CD14-positive monocyte (primary cell): ENCODE results near the gene PCSK4. TPM values are rescaled to one million over a fixed set of nuclear protein-coding genes. Genes with fewer than 3 reads are reported as not detected.
A peak's percentile ranks its signal among the peaks of the same experiment; 100 is the strongest.
"Not testable (repeated sequence)": the region's sequence is repeated elsewhere in the genome, so short reads cannot be mapped to it uniquely, and the experiment has no call there.

Experiments used
- DNase-seq, 3 donors: peaks; one replicate each; pipeline ENCODE4 v3.0.0-alpha.2; 2011 to 2022
- H2AFZ ChIP-seq: 2 replicates; pipeline ENCODE4 v1.6.0; 2012; ENCODE audit warnings: mild to moderate bottlenecking, low read depth, low read length, inconsistent platforms; ENCODE audit not compliant: insufficient read depth, poor library complexity, severe bottlenecking
- H3K27ac ChIP-seq, 2 donors: 1 replicate in 1 of 2; 2 replicates in 1 of 2; pipeline ENCODE4 v1.5.1; 2012 to 2013; ENCODE audit warnings: low read length in 2 of 2, control low read depth in 1 of 2, inconsistent platforms in 1 of 2, low read depth in 1 of 2, mild to moderate bottlenecking in 1 of 2
- H3K27me3 ChIP-seq, 2 donors: one replicate each; pipeline versions ENCODE4 v1.6.0 to v1.6.1; 2011 to 2013; ENCODE audit warnings: low read length in 2 of 2; ENCODE audit not compliant: control insufficient read depth in 2 of 2, insufficient read depth in 2 of 2
- H3K36me3 ChIP-seq, 2 donors: replicated peaks in 1 of 2; 1 replicate in 1 of 2; 2 replicates in 1 of 2; pipeline versions ENCODE4 v1.5.1 to v1.6.1; 2012 to 2013; ENCODE audit warnings: low read length in 2 of 2, control low read depth in 1 of 2, inconsistent platforms in 1 of 2, mild to moderate bottlenecking in 1 of 2; ENCODE audit not compliant: insufficient read depth in 2 of 2, control insufficient read depth in 1 of 2
- H3K4me1 ChIP-seq, 2 donors: 1 replicate in 1 of 2; 2 replicates in 1 of 2; pipeline versions ENCODE4 v1.5.1 to v1.6.1; 2012 to 2013; ENCODE audit warnings: low read length in 2 of 2, control low read depth in 1 of 2, inconsistent platforms in 1 of 2, mild to moderate bottlenecking in 1 of 2, moderate library complexity in 1 of 2; ENCODE audit not compliant: insufficient read depth in 2 of 2, control insufficient read depth in 1 of 2
- H3K4me2 ChIP-seq: replicated peaks from 2 replicates; pipeline ENCODE3; 2012; ENCODE audit warnings: low read length, moderate library complexity, mild to moderate bottlenecking; ENCODE audit not compliant: poor library complexity, severe bottlenecking; ENCODE audit errors: extremely low read depth
- H3K4me3 ChIP-seq, 3 experiments: fragments of 200-600 bp in 1 of 3; sonication (generic) in 1 of 3; replicated peaks in 1 of 3; 1 replicate in 2 of 3; 2 replicates in 1 of 3; pipeline ENCODE4 v1.5.1; 2011 to 2013; ENCODE audit warnings: low read length in 3 of 3, mild to moderate bottlenecking in 3 of 3, control low read depth in 2 of 3, low read depth in 2 of 3, inconsistent platforms in 1 of 3, moderate library complexity in 1 of 3
- H3K79me2 ChIP-seq: 2 replicates; pipeline ENCODE4 v1.6.0; 2012; ENCODE audit warnings: mild to moderate bottlenecking, control low read depth, inconsistent platforms, low read length, moderate library complexity; ENCODE audit not compliant: insufficient read depth
- H3K9ac ChIP-seq: 2 replicates; pipeline ENCODE4 v1.6.0; 2017; ENCODE audit warnings: low read length, mild to moderate bottlenecking; ENCODE audit not compliant: insufficient read depth, poor library complexity, severe bottlenecking
- H3K9me3 ChIP-seq, 2 donors: replicated peaks in 1 of 2; 1 replicate in 1 of 2; 2 replicates in 1 of 2; pipeline versions ENCODE4 v1.5.1 to v1.6.1; 2012 to 2013; ENCODE audit warnings: low read length in 2 of 2, control low read depth in 1 of 2; ENCODE audit not compliant: control insufficient read depth in 1 of 2, insufficient read depth in 1 of 2
- H4K20me1 ChIP-seq: 2 replicates; pipeline ENCODE4 v1.6.0; 2012; ENCODE audit warnings: mild to moderate bottlenecking, low read length, control low read depth, moderate library complexity; ENCODE audit not compliant: insufficient read depth
- H3K27ac Mint-ChIP-seq, 7 donors: one replicate each; pipeline ENCODE4 v1.8.0; 2020; ENCODE audit warnings: mild to moderate bottlenecking in 7 of 7, mixed read lengths in 7 of 7, moderate library complexity in 6 of 7, inconsistent platforms in 2 of 7
- H3K27me3 Mint-ChIP-seq, 3 donors: one replicate each; pipeline ENCODE4 v1.8.0; 2021 to 2022; ENCODE audit warnings: low read depth in 3 of 3, mild to moderate bottlenecking in 3 of 3, mixed read lengths in 3 of 3, moderate library complexity in 3 of 3, inconsistent platforms in 1 of 3
- H3K36me3 Mint-ChIP-seq, 2 donors: one replicate each; pipeline ENCODE4 v1.8.0; 2020; ENCODE audit warnings: mixed read lengths in 2 of 2, inconsistent platforms in 1 of 2, mild to moderate bottlenecking in 1 of 2
- H3K4me1 Mint-ChIP-seq: one replicate; pipeline ENCODE4 v1.8.0; 2020; ENCODE audit warnings: mild to moderate bottlenecking, mixed read lengths
- H3K4me3 Mint-ChIP-seq, 2 donors: one replicate each; pipeline ENCODE4 v1.8.0; 2020; ENCODE audit warnings: mild to moderate bottlenecking in 2 of 2, mixed read lengths in 2 of 2, moderate library complexity in 1 of 2
- H3K9me3 Mint-ChIP-seq, 7 donors: one replicate each; pipeline ENCODE4 v1.8.0; 2020 to 2022; ENCODE audit warnings: mixed read lengths in 7 of 7, mild to moderate bottlenecking in 6 of 7, moderate library complexity in 6 of 7, inconsistent platforms in 2 of 7
- WGBS: methylation state at CpG from one replicate; pipeline ENCODE4 v1.1.5; 2013; ENCODE audit warnings: missing lambda C conversion rate; ENCODE audit not compliant: insufficient coverage; 5-methylcytosine and 5-hydroxymethylcytosine counted together
- intact Hi-C, 2 donors: fragments of 100-400 bp; cut with micrococcal nuclease; formaldehyde crosslinking; loops; one replicate each; pipeline versions ENCODE4 v1.15.0 to v1.15.1; 2023
- polyA plus RNA-seq, 3 donors: library from polyadenylated mRNA; depleted of rRNA in 1 of 3; unstranded in 2 of 3; stranded (reverse) in 1 of 3; fragments of 300-500 nt in 2 of 3; fragments of >200 nt in 1 of 3; fragmentation: Illumina TruSeq in 2 of 3; gene quantifications; 1 replicate in 2 of 3; 2 replicates in 1 of 3; pipeline ENCODE4 v1.2.3, GENCODE V29; 2012 to 2021
- TF ChIP-seq, protein P1 (sequence below): fragments of 200-600 bp; IDR thresholded peaks from one replicate; pipeline ENCODE4 v1.8.0; 2022; ENCODE audit warnings: antibody characterized with exemption, mild to moderate bottlenecking

Gene PCSK4
- polyA plus RNA-seq, 3 donors: 0.34 to 1.0 TPM; not detected in 1

DNA sequence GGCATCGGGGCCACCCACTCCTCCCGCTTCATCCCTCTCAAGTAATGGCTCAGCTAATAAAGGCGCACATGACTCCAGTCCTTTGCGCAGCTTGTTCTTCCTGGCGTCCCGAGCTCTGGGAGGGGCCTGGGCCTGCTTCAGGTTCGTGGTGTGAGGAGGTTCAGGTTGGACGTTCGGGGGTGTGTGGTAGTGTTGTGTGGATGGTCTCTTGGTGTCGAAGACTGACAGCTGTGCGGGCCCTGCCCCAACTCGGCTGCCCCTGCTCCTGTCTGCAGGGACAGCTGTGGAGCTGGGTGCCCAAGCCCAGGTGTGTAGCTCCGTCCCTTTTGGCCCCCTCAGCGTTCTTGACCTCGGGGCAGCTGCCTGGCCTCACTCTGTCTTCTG is 49.7 kb downstream of the PCSK4 start:
- Histone ChIP-seq H3K9ac (peak overlapping the region; percentile 1), H3K9me3 (no peaks in the 10 kb centered on the region), H4K20me1 (peaks cover 69% of the 10 kb centered on the region), H3K4me1 (peaks cover 22 to 37% of the 10 kb centered on the region in 2 donors), H3K4me2 (no peak overlapping the region), H3K27me3 (peaks cover 2 to 12% of the 10 kb centered on the region in 2 donors), H3K36me3 (peaks cover 27 to 40% of the 10 kb centered on the region in 2 donors), H2AFZ (no peak overlapping the region), H3K4me3 (no peak overlapping the region), H3K27ac (no peak overlapping the region), H3K79me2 (peaks cover 28% of the 10 kb centered on the region)
- H3K27ac Mint-ChIP-seq: no peak overlapping the region
- TF ChIP-seq, protein P1, sequence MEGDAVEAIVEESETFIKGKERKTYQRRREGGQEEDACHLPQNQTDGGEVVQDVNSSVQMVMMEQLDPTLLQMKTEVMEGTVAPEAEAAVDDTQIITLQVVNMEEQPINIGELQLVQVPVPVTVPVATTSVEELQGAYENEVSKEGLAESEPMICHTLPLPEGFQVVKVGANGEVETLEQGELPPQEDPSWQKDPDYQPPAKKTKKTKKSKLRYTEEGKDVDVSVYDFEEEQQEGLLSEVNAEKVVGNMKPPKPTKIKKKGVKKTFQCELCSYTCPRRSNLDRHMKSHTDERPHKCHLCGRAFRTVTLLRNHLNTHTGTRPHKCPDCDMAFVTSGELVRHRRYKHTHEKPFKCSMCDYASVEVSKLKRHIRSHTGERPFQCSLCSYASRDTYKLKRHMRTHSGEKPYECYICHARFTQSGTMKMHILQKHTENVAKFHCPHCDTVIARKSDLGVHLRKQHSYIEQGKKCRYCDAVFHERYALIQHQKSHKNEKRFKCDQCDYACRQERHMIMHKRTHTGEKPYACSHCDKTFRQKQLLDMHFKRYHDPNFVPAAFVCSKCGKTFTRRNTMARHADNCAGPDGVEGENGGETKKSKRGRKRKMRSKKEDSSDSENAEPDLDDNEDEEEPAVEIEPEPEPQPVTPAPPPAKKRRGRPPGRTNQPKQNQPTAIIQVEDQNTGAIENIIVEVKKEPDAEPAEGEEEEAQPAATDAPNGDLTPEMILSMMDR: no peak
- H3K4me3 Mint-ChIP-seq: no peak overlapping the region
- H3K4me1 Mint-ChIP-seq: peaks cover 33% of the 10 kb centered on the region
- peaks cover 0 to 2% (median 0%) of the 10 kb centered on the region in 7 donors for H3K9me3 Mint-ChIP-seq
- intact Hi-C loops: loop anchor here (5.0 to 10.0 kb wide), 2 partner anchors 37 to 74 kb away; partner anchors contain the start of genes ADAMTSL5 (in 1 of the 2) and C19orf25 (in 1 of the 2)
- whole genome bisulfite sequencing: 93% methylated on average over 9 of the region's 15 CpGs
- peaks cover 10 to 17% (median 10%) of the 10 kb centered on the region in 3 donors for H3K27me3 Mint-ChIP-seq
- DNase-seq: no peak
- peaks cover 36 to 39% of the 10 kb centered on the region in 2 donors for H3K36me3 Mint-ChIP-seq

DNA sequence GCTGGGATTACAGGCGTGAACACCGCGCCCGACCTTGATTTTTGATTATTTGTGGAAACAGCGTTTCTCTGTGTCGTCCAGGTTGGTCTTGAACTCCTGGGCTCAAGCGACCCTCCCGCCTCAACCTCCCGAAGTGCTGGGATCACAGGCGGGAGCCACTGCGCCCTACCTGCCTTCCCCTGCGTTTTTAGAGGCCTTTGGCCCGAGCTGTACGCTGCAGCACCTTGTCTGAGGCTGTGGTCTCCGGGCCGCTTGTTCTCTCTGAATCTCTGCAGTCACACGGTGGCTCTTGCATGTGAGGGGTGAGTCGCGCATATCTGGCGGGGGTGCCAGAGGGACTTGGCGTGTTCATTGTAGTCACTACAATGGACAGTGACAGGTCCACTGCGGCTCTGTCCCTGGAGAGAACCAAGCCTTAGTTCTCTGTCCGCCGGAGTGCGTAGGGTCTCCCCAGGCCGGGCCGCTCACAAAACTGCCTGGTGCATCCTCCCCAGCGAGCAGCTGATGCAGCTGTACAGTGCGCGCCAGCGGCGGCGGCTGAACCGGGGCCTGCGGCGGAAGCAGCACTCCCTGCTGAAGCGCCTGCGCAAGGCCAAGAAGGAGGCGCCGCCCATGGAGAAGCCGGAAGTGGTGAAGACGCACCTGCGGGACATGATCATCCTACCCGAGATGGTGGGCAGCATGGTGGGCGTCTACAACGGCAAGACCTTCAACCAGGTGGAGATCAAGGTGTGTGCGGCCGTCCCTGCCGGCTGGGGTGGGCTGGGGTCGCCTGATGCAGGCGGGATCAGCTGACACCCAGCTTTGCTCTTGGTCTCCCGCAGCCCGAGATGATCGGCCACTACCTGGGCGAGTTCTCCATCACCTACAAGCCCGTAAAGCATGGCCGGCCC is 50.4 kb downstream of the PCSK4 start:
- Histone ChIP-seq H3K4me2 (peak overlapping the region; percentile 91), H3K27ac (peak overlapping the region; percentile 85 to 88), H4K20me1 (peaks cover 71% of the 10 kb centered on the region), H3K4me1 (peaks cover 16 to 31% of the 10 kb centered on the region in 2 donors), H3K36me3 (peaks cover 27 to 43% of the 10 kb centered on the region in 2 donors), H3K4me3 (peak overlapping the region in 2 of 3 experiments; percentile 82 to 93), H3K9ac (peak overlapping the region; percentile 98), H3K79me2 (peaks cover 28% of the 10 kb centered on the region)
- intact Hi-C loops: loop anchor here (2.0 to 10.0 kb wide), 3 partner anchors 38 to 75 kb away; partner anchors contain the start of genes ADAMTSL5 (in 1 of the 2), C19orf25 (in 1 of the 2) and NDUFS7 (in 1 of the 2)
- H3K9me3 ChIP-seq, H3K9me3 Mint-ChIP-seq, H3K27me3 ChIP-seq, H2AFZ ChIP-seq: not testable (repeated sequence)
- WGBS: 91% methylated on average over 49 of the region's 57 CpGs
- H3K27me3 Mint-ChIP-seq: peaks cover 4 to 11% (median 5%) of the 10 kb centered on the region in 3 donors
- H3K4me3 Mint-ChIP-seq: peak overlapping the region; percentile 89 to 95
- peak in 1 of 3 donors; percentile 29 for DNase-seq
- peak overlapping the region; percentile 4 to 99 (median 75) for H3K27ac Mint-ChIP-seq
- H3K36me3 Mint-ChIP-seq: peaks cover 38 to 45% of the 10 kb centered on the region in 2 donors
- peaks cover 30% of the 10 kb centered on the region for H3K4me1 Mint-ChIP-seq
